ENCODE data around the gene NR6A1. TPM values are rescaled to one million over a fixed set of nuclear protein-coding genes. Genes with fewer than 3 reads are reported as not detected.

Gene NR6A1
- total RNA-seq, 1 donor from 2014 or later: 1.2 TPM

- Histone ChIP-seq H3K9me3 (no peaks in the 10 kb centered on the region), H3K4me3 (no peak overlapping the region), H3K36me3 (no peaks in the 10 kb centered on the region), H3K27me3 (no peaks in the 10 kb centered on the region), H3K4me1 (peaks cover 33% of the 10 kb centered on the region), H3K27ac (no peak overlapping the region)
- no peak for TF ChIP-seq POLR2A (IDR thresholded peaks at IDR 0.05)
- no peak for TF ChIP-seq CTCF (IDR thresholded peaks at IDR 0.05)
- intact Hi-C loops (cut with DNase I): no loop called here
- DNase-seq (ENCODE audit: extremely low spot score in 2 of 2): no peak
Observed at GRCh38 chr9:124808246-124808956, 37.3 kb upstream of the NR6A1 start.

DNA sequence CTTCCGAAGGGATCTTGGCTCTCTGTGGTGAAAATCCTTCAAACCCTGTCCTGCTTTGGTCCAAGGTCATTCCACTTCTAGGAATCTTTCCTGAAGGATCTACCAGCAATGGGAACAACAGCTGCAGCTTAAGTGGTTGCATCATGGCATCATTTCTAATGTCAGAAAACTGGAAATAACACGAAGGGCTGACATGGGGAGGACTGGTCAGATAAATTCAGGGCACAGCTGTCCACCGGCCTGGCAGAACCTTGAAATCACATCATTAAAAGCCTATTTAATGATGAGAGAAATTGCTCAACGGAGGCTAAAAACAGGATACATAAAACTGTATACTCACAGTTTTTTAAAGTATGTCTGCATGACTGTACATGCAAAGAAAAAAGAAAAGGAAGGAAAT, 34.1 kb upstream of the NR6A1 start:
- H3K9me3 ChIP-seq: no peaks in the 10 kb centered on the region
- H3K4me1 ChIP-seq: peaks cover 12% of the 10 kb centered on the region
- no peaks in the 10 kb centered on the region for H3K36me3 ChIP-seq
- no peak for TF ChIP-seq CTCF (IDR thresholded peaks at IDR 0.05)
- no peak for TF ChIP-seq POLR2A (IDR thresholded peaks at IDR 0.05)
- TF ChIP-seq POLR2AphosphoS5 (IDR thresholded peaks at IDR 0.05; ENCODE audit: insufficient read depth in 1 of 2, low read depth in 1 of 2): no peak
- no peaks in the 10 kb centered on the region for H3K27me3 ChIP-seq
- H3K4me3 ChIP-seq: no peak overlapping the region
- intact Hi-C loops (cut with DNase I): no loop called here
- no peak overlapping the region for H3K27ac ChIP-seq
- no peak for DNase-seq (ENCODE audit: extremely low spot score in 2 of 2)

DNA sequence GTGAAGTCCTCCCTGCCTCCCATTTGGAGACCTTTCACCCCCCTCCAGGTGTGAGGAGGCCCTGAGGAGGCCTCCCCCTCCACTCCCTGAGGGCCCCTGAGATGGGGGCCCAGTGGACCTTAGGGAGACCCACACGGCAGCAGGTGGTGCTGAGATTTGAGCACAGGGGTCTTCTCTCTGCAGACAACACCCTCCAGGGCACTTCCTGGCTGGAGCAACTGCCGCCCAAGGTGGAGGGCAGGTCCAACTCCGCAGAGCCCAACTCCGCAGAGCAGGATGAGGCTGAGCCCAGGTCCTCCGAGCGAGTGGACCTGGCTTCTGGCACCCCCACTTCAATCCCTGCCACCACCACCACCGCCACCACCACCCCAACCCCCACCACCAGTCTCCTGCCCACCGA, 32.8 kb upstream of the NR6A1 start:
- no peak overlapping the region for H3K4me3 ChIP-seq

DNA sequence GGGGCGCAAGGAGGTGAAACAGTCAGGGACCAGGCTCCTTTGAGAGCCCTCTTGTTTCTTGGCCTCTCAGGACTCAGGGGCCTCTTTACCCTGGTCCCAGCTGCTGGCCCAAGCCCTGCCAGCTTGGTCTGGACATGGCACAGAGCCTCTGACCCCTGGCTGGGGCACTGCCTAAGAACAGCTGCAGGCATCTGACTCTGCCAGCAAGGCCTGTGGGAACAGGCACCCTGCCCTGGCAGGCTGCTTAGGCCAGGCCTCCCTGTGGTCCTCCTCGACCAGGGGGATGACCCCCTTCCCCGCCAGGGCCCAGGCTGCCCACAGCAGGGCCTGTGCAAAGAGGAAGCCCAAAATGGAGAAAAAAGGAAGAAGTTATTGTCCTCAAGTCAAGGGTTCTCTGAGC, 31.3 kb upstream of the NR6A1 start:
- no peak overlapping the region for H3K27ac ChIP-seq

More for the DNA sequence above, 32.8 kb upstream of the NR6A1 start:
- no peak for DNase-seq (ENCODE audit: extremely low spot score in 2 of 2)
- Histone ChIP-seq H3K36me3 (no peaks in the 10 kb centered on the region), H3K4me1 (peaks cover 24% of the 10 kb centered on the region), H3K27ac (no peak overlapping the region), H3K9me3 (no peaks in the 10 kb centered on the region), H3K27me3 (no peaks in the 10 kb centered on the region)
- TF ChIP-seq CTCF (IDR thresholded peaks at IDR 0.05): no peak
- TF ChIP-seq POLR2AphosphoS5 (IDR thresholded peaks at IDR 0.05; ENCODE audit: insufficient read depth in 1 of 2, low read depth in 1 of 2): no peak
- TF ChIP-seq POLR2A (IDR thresholded peaks at IDR 0.05): no peak
- intact Hi-C loops (cut with DNase I): no loop called here

More for the DNA sequence above, 31.3 kb upstream of the NR6A1 start:
- Histone ChIP-seq H3K27me3 (no peaks in the 10 kb centered on the region), H3K4me1 (peaks cover 37% of the 10 kb centered on the region), H3K9me3 (no peaks in the 10 kb centered on the region), H3K36me3 (no peaks in the 10 kb centered on the region), H3K4me3 (no peak overlapping the region)
- no peak for DNase-seq (ENCODE audit: extremely low spot score in 2 of 2)
- TF ChIP-seq CTCF (IDR thresholded peaks at IDR 0.05) (no peak), POLR2A (IDR thresholded peaks at IDR 0.05) (no peak), POLR2AphosphoS5 (IDR thresholded peaks at IDR 0.05; ENCODE audit: insufficient read depth in 1 of 2, low read depth in 1 of 2) (no peak)
- intact Hi-C loops (cut with DNase I): no loop called here
